Measurements from ENCODE around the gene EXOSC9.

The EXOSC9 gene

DNA sequence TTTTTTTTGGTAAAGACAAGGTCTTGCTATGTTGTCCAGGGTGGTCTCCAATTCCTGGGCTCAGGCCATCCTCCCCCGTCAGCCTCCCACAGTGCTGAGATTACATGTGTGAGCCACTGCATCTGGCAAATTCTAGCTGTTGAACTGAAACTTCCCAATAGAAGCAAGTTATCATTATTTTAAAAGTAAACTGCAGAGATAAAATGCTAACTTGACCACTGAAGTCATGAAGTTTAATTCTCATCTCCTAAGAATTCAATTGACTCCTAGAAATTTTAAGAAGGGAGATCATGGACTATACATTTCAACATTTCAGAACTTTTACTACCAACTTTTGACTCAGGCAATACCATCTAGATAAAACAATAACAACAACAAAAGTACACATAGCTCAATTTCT, 11.7 kb upstream of the EXOSC9 start:
- peak; percentile 8 for DNase-seq (ENCODE audit: low read depth)

DNA sequence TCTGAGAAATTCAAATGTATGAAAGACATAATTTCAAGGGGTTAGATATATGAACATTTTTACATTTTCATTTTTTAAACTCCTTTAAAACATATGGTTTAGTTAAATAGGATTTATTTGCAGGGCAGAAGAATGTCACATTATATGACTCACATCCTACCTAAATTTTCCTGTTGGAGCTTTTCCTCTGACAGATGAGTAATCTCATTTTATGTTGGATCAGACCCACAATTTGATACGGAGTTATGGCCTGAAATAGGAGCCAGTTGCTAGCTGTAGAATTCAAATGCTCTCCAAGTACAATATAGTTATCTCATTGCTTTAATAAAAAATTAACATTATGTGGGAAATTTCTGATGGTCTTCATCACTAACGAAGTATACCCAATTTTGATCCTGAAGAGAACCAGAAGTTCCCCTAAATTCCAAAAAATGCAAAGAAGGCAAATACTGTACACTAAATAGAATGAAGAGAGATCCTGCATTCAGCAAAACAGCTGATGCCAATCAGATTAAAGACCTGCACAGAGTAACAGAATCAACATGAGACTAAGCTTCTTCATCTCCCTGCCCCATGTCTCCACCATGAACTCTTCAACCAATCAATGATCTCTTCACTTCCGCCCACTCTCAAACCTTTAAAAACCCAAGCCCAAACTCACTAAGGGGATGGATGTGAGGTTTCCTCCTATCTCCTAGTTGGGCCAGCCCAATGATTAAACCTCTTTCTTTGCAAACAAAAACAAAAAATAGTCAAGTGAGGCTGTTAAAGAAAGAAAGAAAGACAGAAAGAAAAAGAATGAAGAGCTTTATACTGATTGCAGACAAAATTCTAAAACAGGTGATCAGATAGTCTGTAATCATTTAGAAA, 10.9 kb upstream of the EXOSC9 start:
- DNase-seq (ENCODE audit: low read depth), result peak; percentile 85

DNA sequence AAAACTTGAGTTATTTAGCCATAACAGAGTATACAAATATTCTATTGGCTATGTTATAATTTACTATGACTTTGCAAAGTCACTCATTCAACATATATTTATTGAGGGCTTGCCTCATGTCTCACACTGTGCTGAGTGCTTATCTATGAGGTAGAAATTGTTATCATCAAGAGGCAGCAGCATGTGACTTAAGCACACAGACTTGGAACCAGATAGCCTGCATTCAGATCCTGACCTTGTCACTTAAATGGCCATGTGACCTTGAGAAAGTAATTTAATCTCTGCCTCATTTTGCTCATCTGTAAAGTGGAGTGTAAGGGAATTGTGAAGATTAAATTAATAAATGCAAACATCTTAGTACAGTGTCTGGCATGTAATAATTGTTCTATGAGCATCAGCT, 10.1 kb upstream of the EXOSC9 start:
- DNase-seq (ENCODE audit: low read depth), result peak; percentile 42

DNA sequence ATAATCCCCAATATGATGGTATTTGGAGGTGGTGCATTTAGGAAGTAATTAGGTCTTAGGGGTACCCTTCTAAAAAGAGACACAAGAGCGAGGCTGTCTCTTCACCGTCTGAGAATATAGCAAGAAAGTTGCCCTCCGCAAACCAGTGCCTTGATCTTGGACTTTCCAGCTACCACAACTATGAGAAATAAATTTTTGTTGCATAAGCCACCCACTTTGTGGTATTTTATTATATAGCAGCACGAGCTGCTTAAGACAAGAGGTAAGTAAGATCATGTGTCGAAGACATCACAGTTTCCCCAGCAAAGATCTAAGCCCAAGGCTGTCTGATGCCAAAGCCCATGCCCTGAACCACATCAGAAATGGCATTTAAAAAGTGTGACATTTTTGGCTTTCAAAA, 9.6 kb upstream of the EXOSC9 start:
- DNase-seq (ENCODE audit: low read depth), result peak; percentile 91

DNA sequence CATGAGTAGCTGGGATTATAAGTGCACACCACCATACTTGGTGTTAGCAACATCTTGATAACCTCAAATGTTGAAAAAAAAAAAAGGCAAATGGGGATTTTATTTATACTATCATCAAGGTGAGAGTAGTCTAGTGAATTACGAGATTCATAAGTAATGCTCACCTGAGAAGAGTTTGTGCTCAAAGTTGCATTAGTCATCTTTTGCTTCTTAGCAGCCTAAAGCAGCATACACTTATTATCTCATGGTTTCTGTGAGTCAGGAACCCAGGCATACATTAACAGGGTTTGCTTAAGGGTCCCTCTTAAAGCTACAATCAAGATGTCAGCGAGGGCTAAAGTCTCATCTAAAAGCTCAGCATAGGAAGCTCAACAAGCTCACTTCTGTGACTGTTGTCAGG, 8.2 kb upstream of the EXOSC9 start:
- no peak for DNase-seq (ENCODE audit: low read depth)

DNA sequence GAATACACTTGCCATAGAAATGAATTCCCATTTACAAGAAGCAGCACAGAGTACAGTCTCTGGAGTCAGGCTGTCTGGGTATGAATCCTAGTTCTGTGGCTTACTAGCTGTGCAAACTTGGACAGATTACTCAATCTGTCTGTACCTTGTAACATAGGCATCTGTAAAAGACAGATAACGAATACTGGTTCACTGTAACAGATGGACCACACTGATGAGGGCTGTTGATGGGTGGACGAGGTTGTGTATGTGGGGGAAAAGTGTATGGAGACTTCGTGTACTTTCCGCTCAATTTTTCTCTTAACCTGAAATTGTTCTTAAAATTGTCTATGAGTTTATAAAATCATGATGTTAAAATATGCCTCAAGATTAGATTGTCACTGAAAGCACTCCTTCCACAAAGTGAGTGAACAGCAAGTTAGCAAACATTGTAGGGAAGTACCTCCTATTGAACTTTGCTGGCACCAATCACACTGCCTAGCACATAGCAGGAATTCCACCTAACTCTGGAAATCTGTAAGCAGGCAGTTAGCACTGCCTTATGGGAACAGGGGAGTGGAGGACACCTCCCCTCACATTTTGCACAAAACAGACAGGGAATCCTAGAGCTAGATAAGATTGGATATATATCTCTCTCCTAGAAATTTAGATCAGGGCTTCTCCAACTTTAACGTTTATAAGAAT, 6.5 kb upstream of the EXOSC9 start:
- DNase-seq (ENCODE audit: low read depth), result peak; percentile 66

DNA sequence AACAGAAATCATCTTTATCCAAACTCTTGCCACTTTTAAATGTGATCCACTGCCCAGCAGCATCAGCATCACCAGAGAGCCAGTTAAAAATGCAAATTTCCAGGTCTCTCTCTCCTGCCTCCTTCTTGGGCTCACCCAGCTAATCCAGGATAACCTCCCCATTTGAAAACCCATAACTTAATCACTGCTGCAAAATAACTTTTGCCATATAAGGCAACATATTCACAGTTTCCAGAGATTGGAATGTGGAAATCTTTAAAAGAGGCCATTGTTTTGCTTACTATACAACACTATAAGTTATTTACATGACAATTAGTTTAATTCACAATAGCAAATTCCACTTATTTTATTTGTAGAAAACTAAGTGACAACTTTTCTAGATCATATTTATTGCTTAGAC, 4.8 kb upstream of the EXOSC9 start:
- DNase-seq (ENCODE audit: low read depth), result peak; percentile 5

DNA sequence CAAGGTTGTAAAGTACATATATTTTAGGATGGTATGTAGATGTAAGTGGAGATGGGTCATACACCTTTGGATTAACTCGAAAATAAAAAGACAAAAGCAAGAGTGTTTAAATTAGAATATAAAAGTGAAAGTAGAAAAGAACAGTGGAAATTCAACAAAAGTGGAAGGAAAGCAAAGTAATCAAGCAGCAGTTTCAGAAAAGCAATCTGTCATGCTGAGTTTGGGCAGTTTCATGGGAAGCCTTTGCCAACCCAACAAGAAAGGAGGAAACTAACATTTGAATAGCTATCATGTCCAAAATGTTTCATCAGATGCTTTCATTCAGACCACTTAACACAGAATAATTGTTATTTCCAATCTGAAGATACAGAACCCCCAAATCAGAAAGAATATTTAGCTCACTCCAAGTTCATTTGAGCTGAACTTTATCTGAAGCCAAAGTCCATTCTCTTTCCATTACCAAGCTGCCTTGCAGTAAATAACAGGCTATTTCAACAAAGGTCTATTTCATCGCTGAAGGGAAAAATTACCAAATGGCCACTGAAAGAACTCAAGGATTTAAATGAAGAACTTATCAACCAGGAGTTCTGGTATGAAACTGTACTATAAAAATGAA, 1.8 kb upstream of the EXOSC9 start:
- no peak for DNase-seq (ENCODE audit: low read depth)

DNA sequence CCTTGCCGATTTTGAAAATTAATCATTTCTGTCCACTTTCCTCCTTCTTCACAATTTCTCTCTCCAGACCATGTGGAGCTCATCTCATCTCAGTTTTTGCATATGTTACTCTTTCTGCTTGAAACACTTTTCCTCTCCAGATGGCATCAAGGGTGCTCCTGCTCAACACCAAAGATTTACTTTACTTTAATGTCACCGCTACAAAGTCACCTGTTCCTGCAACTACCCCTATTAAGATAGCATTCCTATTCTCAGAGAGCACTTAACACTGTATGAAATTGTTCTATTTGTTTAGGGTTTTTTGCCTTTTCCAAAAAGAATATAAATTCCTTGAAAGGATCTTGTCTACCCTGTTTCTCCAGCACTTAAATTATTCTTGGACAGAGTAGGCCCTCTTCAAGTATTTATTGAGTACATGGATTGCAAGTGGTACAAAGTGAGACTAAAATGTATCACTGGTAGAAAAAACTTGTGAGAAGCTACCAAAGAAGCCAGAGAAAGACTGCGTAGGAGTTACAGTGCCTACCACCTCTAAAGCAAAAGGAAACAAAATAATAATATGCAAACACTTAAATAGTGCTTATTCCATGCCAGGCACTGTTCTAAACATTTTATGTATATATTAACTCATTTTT, 1.1 kb upstream of the EXOSC9 start:
- DNase-seq (ENCODE audit: low read depth), result no peak

DNA sequence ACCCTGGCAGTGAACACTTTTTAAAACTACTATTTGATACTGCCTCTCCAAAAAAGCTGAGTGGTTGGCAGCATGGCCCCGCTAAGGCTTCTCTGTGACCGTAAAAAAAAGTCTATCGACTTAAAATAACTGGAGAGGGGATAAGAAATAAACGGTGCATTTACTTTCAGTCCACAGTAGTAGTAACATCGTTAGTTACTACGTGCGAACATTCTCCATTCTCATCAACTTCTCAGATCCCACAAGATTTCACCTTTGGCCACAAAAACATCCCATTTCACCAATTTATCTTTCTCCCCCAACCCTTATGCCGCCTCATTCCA, 524 bp upstream of the EXOSC9 start:
- no peak for DNase-seq (ENCODE audit: low read depth)

DNA sequence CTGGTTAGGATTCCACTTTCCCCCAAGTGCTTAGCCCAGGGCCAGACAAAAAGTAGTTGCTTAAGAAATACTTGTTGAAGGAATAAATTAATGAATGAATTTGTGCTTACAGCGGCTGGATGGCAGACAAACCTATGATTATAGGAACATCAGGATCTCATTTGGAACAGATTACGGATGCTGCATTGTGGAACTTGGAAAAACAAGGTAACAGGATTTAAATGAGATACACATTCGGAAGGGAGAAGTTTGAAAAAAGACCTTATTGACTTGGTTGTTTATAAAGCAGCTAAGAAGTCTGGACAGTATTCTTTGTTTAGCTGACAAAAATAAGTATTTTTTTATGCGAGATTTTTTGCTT, 572 bp downstream of the EXOSC9 start:
- DNase-seq (ENCODE audit: low read depth), result no peak

DNA sequence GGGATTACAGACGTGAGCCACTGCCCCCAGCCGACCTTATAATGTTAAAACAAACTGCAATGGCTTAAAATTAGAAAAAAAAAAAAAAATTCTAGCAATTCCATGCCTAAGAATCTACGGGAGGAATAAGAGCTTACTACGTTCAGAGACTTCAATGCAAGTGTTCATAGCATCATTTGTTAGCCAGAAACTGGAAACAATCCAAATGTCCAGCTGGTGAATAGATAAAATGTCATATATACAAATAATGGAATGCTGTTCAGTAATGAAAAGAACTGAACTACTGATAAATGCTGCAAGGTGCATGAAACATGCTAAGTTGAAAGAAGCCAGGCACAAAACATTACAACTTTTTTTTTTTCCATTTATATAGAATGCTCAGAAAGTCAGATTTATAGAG, 5.3 kb downstream of the EXOSC9 start:
- DNase-seq (ENCODE audit: low read depth), result no peak

DNA sequence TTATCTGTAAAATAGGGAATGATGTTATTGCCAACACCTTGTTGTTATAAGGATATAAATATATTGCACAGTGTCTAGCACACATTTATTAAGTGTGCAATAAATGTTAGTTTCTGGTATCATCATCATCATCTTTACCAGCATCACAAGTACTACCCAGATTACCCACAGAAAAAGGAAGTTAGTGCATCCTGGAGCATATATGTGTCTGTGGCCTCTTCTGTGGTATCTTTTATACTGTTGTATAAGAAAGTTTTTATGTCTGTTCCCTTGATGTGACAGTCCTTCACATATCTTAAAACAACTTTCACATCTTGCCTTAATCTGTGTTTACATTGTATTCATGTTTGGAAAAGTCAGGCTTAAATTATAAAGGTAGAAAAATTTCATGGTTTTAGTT, 10.0 kb downstream of the EXOSC9 start:
- no peak for DNase-seq (ENCODE audit: low read depth)

DNA sequence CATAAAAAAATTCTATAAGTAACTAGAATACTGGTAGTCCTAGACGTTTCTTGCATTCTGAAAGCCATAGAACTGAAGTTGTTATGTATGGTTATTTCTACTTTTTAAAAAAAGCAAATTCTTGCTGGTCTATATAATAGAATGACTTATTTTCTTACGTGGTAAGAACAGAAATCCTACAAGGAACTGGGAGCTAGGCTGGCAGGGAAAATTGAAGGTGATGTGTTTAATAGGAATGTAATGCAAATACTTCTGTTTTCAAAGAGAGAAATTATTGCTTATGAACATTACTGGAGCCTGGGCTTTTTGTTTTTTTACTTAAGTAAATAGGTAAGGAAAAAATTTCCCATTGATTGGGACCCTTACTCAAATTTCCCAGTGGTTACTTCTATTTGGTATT, 13.6 kb downstream of the EXOSC9 start:
- peak; percentile 39 for DNase-seq (ENCODE audit: low read depth)

DNA sequence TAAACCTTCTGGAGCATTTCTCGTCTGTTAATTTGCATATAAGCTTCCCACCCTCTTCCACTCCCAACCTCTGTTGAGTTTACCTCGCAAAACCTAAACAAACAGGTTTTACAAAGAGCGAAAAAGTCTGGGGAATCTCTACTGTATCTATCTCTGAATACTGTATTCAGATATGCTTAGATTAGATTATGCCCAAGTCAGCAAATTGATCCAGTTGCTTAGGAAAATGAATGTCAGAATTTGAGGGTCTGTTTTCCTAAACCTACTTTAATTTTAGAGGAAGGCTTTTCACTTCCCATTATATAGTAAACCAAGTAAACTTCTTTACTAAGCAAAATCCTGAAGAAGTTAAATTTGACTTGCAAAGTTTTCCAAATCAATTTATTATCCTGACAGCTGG, 15.9 kb downstream of the EXOSC9 start:
- no peak for DNase-seq (ENCODE audit: low read depth)

DNA sequence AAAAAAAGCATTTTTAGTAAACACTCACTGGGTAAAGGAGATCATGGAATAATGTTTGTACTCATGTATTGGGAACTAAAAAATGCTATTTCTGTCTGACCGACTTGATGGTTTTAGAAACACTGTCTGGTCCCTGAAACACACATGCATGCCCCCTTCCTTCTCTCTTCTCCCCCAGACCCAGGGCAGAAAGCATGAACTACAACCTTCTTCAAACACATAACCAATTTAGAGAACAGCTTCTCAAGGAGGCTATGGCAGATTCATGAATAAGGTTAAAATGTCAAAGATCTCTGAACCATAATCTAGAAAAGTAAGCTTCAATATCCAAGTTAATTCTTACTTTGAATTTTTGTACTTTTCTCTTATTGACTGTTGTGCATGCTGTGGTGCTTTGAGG, 16.6 kb downstream of the EXOSC9 start:
- DNase-seq (ENCODE audit: low read depth), result no peak

DNA sequence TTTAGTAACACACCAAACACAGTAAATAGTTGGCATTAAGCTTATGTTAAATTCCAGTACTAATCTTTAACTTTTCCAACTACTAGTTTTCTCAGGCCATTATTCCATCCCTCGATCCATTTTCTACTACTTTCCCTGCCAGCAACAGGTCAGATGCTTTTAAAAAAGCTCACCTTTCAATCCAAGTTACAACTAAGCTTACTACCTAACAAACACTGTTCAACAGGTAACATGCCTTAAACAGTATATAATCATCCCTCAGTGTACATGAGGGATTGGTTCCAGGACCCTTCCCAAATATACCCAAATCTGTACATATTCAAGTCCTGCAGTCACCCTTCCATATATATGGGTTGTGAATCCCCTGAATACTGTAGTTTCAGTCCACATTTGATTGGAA, 17.1 kb downstream of the EXOSC9 start:
- no peak for DNase-seq (ENCODE audit: low read depth)

DNA sequence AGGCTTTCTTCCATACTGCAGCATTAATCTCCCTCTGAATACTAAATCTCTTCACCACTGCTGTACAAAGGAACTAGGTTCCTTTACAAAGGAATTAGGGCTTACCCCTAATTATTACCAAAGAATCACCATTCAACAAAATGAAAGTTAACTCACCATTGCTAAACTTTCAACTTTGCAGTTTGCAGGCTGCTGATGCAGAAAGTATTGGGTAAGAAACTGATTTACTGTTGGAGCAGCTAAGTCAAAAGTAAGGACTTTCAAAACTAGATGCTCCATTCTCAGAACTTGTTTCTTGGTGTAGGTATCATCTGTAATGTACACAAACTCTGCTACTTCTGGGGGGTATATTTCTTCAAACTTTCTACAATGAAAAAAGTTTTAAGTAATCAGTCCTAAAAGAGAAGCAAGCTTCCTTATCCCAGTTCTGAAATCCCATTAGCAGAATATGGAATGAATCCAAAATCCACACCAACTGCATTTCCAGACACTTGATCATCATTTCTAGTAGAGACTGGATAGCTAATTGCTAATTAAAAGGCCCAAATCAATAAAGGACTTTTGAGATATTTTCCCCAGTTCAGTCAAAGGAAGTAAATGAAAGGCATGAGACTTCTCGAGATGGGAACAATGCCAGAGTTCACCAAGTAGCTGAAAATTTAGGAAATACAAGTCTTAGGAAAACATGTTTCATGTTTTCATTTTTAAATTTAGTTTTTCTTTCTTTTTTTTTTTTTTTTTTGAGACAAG, 18.3 kb downstream of the EXOSC9 start:
- peak; percentile 12 for DNase-seq (ENCODE audit: low read depth)

DNA sequence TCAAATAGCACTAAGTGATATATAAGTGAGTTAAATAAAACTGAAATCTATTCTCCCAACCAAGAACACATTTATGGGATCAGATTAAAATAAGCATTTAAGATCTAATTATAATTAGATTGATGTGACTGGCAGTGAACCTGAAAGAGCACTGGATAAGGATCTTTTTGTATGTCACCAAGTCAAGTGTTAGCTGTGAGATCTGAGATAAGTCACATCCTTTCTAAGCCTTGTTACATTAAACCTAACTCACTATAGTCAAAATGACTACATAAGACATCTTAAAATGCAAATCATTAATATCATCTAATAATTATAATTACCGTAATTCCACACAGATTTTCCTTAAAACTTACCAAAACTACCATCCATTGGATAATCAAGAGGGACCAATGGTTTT, 20.9 kb downstream of the EXOSC9 start:
- DNase-seq (ENCODE audit: low read depth), result no peak

DNA sequence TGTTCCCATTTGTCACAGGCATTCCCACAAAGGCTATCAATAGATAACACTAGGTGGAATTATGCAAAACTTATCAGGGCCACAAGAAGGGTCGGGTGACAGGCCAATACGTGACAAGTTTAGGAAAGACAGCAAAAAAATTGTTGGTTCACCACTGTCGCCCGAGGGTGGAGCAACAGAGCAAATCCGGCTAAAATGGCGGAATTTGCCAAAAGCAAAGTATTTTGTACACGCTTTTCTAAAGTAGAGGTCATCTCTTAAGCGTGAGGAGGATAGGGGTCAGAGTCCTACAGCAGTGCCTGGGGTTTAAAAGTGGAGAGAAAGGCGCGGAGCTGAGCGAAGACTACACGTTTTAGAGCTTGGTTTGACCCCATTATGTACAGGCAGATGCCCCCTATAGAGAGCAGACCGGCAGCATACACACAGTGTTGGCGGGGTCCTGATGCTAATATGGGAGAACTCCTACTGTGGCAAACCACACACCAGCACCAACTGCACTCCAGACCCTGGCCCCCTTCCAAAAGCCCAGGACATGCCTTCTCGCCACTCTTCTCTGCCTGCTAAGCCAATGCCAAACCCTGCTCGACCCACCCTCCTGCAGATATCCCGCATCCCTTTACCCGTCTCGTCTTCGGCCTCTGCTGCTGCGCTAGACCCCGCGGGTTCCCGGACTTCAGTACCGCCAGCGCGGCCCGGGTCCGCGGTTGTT, 21.8 kb downstream of the EXOSC9 start:
- DNase-seq (ENCODE audit: low read depth), result peak; percentile 37

DNA sequence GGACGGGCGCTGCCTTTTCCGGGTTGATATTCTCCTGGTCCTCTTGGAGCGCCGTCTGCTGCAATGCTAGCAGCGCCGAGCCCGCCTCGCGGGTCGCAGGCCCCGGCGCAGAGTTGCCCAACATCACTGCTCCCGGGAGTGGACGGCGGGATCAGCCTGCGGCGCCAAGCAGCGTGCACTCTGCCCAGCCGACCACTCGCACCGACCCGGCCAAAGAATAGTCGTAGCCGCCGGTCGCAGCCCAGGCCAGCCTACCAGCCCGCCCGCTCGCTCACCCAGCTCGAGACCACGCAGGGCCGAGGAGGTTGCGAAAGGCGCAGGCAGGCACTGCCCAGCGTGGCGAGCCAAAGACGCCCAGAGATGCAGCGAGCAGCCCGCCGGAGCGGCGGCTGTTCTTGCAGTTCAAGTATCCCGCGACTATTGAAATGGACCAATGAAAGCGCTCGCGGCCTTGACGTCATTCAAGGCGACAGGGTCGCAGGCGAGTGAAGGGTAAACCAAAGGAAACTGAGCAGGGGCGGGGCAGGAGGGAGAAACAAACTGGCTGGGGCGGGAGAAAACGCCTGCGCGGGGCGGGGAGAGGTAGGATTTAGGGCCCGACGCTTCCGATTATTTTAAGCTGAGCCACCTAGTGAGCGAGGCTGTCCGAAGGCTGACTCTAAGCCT, 22.5 kb downstream of the EXOSC9 start, which contains the start of gene CCNA2:
Gene CCNA2 (minus strand): TSS at position 379 of the 666 bp plus-strand sequence. CDS start 255 bp downstream, at position 124.
- DNase-seq (ENCODE audit: low read depth), result peak; percentile 97
